Fibroblast of villous mesenchyme (primary cell): ENCODE measurements around the gene CDH13. TPM values are rescaled to one million over a fixed set of nuclear protein-coding genes. Genes with fewer than 3 reads are reported as not detected.
A peak's percentile ranks its signal among the peaks of the same experiment; 100 is the strongest.

ENCODE experiments used
- DNase-seq: peaks from one replicate; pipeline ENCODE4 v3.0.0-alpha.2; 2010; ENCODE audit warnings: low read depth
- H3K4me3 ChIP-seq: 2 replicates; pipeline ENCODE4 v1.5.1; 2011; ENCODE audit warnings: low read depth, mild to moderate bottlenecking, low read length
- CTCF ChIP-seq: IDR thresholded peaks from 2 replicates; pipeline ENCODE4 v1.5.1; 2012; ENCODE audit warnings: low read depth, mild to moderate bottlenecking, low read length; ENCODE audit not compliant: insufficient read depth
- total RNA-seq: library from RNA; depleted of rRNA; stranded (reverse); fragments of >200 nt; gene quantifications from 2 replicates; pipeline ENCODE4 v1.2.3, GENCODE V29; 2012

The CDH13 gene
- total RNA-seq, 1 donor = 47.5 TPM

DNA sequence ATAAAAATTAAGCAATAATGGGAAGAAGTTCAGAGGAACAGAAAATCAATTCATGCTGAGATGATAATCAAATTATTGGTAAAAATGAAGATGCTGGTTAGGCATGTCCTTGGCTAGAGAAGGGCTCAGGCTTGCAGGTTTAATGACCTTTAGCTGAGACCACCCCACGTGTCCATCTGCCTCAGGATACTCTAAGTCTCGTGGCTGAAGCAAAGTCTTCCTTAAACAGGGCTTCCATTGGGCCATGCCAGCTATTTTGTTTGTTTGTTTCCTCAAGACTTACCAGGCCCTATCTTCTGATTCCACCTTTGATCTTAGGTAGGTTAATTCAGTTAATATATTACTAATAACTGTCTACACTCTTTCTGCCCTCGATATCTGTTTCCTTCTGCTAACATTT, 366.0 kb downstream of the CDH13 start:
- H3K4me3 ChIP-seq = no peak overlapping the region
- DNase-seq = no peak
- TF ChIP-seq CTCF = no peak

GRCh38 chr16:82993415-82993814, 366.6 kb downstream of the CDH13 start:
- DNase-seq = no peak
- no peak overlapping the region for H3K4me3 ChIP-seq
- no peak for TF ChIP-seq CTCF

GRCh38 chr16:82993926-82994325, 367.2 kb downstream of the CDH13 start:
- no peak overlapping the region for H3K4me3 ChIP-seq
- DNase-seq = no peak
- no peak for TF ChIP-seq CTCF

DNA sequence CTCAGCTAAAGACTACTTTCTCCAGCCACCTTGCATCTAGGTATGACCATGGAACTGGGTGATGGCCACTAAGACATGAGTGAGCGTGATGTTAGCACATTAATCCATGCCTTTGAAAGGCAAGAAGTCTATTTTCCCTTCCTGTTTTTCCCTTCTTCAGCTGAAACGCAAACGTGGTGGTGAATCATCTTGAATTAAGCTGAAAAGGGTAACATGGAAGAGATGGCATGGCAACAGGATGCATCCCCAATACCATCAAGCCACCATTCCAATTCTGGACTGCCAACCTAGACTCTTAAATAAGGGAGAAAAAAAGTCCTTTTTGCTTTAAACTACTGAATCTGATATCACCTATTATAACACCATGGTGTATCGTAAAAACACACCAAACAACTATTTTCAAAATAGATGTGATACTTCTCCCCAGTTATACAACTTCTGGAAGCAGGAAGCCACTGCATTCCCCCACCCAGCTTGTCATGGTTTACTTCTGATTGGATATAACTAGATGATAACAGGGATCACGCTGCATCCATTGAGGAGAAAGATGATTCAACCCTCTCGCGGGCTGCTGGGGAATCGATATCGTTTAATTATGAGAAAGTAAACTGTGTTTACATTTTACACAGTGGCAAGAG, 368.6 kb downstream of the CDH13 start:
- TF ChIP-seq CTCF = no peak
- H3K4me3 ChIP-seq = peak overlapping the region; percentile 53
- peak; percentile 8 for DNase-seq

GRCh38 chr16:82995924-82996441, 369.2 kb downstream of the CDH13 start:
- TF ChIP-seq CTCF = no peak
- peak overlapping the region; percentile 53 for H3K4me3 ChIP-seq
- peak; percentile 95 for DNase-seq

DNA sequence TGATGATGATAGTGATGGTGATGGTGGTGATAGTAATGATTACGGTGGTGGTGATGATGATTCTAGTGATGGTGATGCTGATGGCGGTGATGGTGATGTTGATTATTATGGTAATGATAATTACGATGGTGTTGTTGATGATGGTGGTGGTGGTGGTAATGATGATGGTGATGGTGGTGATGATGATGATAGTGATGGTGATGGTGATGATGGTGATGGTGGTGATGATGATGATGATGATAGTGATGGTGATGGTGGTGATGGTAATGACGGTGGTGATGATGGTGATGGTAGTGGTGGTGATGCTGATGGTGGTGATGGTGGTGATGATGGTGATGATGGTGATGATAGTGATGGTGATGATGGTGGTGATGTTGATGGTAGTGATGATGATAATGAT, 370.0 kb downstream of the CDH13 start:
- DNase-seq = no peak
- TF ChIP-seq CTCF = no peak
- H3K4me3 ChIP-seq = no peak overlapping the region

GRCh38 chr16:82999711-83000110, 372.9 kb downstream of the CDH13 start:
- no peak for DNase-seq
- TF ChIP-seq CTCF = no peak
- H3K4me3 ChIP-seq = no peak overlapping the region
